ENCODE measurements around the gene ZNF117.
"Not testable (repeated sequence)": the region's sequence is repeated elsewhere in the genome, so short reads cannot be mapped to it uniquely, and the experiment has no call there.

ZNF117 gene

DNA sequence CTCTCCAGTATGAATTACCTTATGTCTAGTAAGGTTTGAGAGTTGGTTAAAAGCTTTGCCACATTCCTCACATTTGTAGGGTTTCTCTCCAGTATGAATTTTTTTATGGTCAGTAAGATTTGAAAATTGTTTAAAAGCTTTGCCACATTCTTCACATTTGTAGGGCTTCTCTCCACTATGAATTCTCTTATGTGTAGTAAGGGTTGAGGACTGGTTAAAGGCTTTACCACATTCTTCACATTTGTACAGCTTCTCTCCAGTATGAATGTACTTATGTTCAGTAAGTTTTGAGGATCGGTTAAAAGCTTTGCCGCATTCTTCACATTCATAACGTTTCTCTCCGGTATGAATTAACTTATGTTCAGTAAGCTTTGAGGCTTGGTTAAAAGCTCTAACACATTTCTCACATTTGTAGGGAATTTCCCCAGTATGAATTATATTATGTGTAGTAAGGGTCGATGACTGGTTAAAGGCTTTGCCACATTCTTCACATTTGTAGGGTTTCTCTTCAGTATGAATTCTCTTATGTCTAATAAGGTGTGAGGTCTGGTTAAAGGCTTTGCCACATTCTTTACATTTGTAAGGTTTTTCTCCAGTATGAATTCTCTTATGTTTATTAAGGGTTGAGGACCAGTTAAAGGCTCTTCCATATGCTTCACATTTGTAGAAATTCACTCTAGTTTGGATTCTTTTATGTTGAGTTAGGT lies 12.2 kb downstream of the ZNF117 start:
- DNase-seq (ENCODE audit: extremely low spot score), result no peak
- POLR2A ChIA-PET, result no interaction called here
- no peak for TF ChIP-seq ELF4 (IDR thresholded peaks at IDR 0.05)
- no peak for TF ChIP-seq BHLHE40 (IDR thresholded peaks at IDR 0.05; ENCODE audit: borderline replicate concordance)
- no peak for TF ChIP-seq LEF1 (IDR thresholded peaks at IDR 0.05; ENCODE audit: borderline replicate concordance)
- TF ChIP-seq SUZ12 (IDR thresholded peaks at IDR 0.05), result no peak
- no peak for TF ChIP-seq HDGF (IDR thresholded peaks at IDR 0.05; ENCODE audit: borderline replicate concordance)
- TF ChIP-seq FOXM1 (IDR thresholded peaks at IDR 0.05; ENCODE audit: borderline replicate concordance), result no peak
- no peak for TF ChIP-seq ZNF384 (IDR thresholded peaks at IDR 0.05)
- TF ChIP-seq CTBP1 (IDR thresholded peaks at IDR 0.05; ENCODE audit: borderline replicate concordance), result no peak
- TF ChIP-seq, protein P1, sequence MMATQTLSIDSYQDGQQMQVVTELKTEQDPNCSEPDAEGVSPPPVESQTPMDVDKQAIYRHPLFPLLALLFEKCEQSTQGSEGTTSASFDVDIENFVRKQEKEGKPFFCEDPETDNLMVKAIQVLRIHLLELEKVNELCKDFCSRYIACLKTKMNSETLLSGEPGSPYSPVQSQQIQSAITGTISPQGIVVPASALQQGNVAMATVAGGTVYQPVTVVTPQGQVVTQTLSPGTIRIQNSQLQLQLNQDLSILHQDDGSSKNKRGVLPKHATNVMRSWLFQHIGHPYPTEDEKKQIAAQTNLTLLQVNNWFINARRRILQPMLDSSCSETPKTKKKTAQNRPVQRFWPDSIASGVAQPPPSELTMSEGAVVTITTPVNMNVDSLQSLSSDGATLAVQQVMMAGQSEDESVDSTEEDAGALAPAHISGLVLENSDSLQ (IDR thresholded peaks at IDR 0.05), result no peak
- TF ChIP-seq SP1 (IDR thresholded peaks at IDR 0.05), result no peak
- TF ChIP-seq FOXK2 (IDR thresholded peaks at IDR 0.05), result no peak
- TF ChIP-seq L3MBTL2 (conservative IDR thresholded peaks at IDR 0.05), result no peak
- no peak for TF ChIP-seq NFRKB (IDR thresholded peaks at IDR 0.05)
- TF ChIP-seq FOXA1 (IDR thresholded peaks at IDR 0.05), result no peak
- no peak for TF ChIP-seq TARDBP (IDR thresholded peaks at IDR 0.05)
- TF ChIP-seq ARNT (IDR thresholded peaks at IDR 0.05), result no peak
- CTCF ChIA-PET, result no interaction called here

DNA sequence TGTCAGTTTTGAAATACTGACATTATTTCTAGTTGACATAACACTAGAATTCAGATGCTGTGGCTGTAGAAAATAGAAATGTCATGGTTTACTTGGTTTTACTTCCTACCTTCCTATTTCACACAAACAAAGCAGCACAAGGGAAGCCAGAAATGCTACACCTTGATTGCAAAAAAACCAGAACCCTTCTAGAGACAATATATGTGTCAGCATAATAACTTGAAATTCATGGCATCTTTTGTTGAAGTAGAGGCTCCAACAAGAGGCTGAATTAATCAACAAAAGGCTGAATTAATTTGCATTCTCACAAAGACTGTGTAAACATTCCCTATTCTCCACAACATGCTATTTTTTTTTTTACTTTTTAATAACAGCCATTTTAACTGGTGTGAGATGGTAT lies 25.2 kb downstream of the ZNF117 start:
- DNase-seq (ENCODE audit: extremely low spot score), result no peak
- TF ChIP-seq HDGF (IDR thresholded peaks at IDR 0.05; ENCODE audit: borderline replicate concordance) (no peak), FOXA1 (IDR thresholded peaks at IDR 0.05) (no peak), FOXM1 (IDR thresholded peaks at IDR 0.05; ENCODE audit: borderline replicate concordance) (no peak), LEF1 (IDR thresholded peaks at IDR 0.05; ENCODE audit: borderline replicate concordance) (no peak), SUZ12 (IDR thresholded peaks at IDR 0.05) (no peak), L3MBTL2 (conservative IDR thresholded peaks at IDR 0.05) (no peak), ZNF384 (IDR thresholded peaks at IDR 0.05) (no peak), SP1 (IDR thresholded peaks at IDR 0.05) (no peak), ARNT (IDR thresholded peaks at IDR 0.05) (no peak), BHLHE40 (IDR thresholded peaks at IDR 0.05; ENCODE audit: borderline replicate concordance) (no peak), TARDBP (IDR thresholded peaks at IDR 0.05) (no peak), NFRKB (IDR thresholded peaks at IDR 0.05) (no peak), FOXK2 (IDR thresholded peaks at IDR 0.05) (no peak)
- CTCF ChIA-PET, result no interaction called here
- POLR2A ChIA-PET, result no interaction called here

DNA sequence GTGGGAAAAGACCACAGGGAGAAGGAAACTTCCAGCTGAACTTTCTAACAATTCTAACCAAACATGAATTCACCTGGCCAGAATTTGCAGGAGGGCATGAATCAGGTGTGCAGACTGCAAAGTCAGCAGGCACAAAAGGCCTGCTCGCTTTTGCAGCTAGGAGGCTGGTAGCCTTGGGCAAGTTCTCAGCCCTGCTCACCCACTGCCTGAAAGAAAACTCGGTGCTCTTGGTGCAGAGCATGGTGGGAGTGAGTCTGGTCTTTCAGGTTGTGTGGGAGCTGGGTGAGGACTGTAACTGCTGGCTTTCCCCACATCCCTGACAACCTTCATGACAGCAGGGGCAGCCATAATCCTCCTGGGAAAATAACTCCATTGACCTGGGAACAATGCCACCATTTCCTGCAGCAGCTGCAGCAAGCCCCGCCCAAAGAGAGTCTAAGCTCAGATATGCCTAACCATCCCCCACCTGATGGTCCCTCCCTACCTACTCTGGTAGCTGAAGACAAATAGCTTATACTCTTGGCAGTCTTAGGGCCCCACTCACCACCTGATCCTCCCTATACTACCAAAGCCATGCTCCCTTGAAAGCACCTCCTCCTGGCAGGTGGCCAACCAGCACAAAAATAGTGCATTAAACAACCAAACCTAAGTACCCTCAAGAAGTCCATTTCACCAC lies 31.6 kb downstream of the ZNF117 start:
- CTCF ChIA-PET, result no interaction called here

DNA sequence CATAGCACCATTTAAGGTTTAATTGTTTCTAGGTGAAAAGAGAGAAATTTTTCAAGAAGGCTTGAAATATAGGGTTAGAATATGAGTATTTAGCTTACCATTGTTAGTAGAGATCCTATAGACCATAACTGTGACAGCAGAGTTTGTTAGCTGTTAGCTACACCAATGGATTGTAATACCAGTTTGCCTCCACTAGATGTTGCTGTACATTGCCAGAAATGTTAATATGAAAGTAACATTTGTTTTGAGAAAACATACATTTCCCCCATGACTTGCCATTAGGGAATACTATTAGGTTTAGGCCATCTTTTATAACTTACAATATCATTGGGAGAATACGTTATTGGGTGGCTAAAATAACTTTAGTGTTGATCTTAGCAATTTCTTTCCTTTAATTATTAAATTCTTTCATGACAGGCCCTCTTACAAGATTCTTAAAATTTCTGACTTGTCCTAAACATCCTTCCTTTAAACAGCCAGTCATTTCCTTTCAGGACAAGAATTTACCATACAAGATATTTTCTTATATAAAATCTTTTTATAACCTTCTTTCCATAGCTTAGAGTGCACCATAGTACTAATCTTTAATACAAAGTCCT lies 39.5 kb downstream of the ZNF117 start:
- CTCF ChIA-PET, result interaction anchor here (0.6 to 1.4 kb wide), 3 partner anchors 12 to 356 kb away, joined by 3 to 4 read pairs (median 3); no protein-coding TSS in a partner anchor
- POLR2A ChIA-PET, result interaction anchor here (1.2 kb wide), 1 partner anchor 55 kb away, joined by 3 read pairs; the partner anchor contains the start of gene ERV3-1
- peak; percentile 34 for DNase-seq (ENCODE audit: extremely low spot score)
- TF ChIP-seq TARDBP (IDR thresholded peaks at IDR 0.05) (no peak), FOXA1 (IDR thresholded peaks at IDR 0.05) (no peak)

More for the DNA sequence above, 31.6 kb downstream of the ZNF117 start:
- POLR2A ChIA-PET, result no interaction called here
- DNase-seq (ENCODE audit: extremely low spot score), result no peak
- TF ChIP-seq FOXA1 (IDR thresholded peaks at IDR 0.05) (no peak), ZNF384 (IDR thresholded peaks at IDR 0.05) (no peak), SP1 (IDR thresholded peaks at IDR 0.05) (no peak), HDGF (IDR thresholded peaks at IDR 0.05; ENCODE audit: borderline replicate concordance) (no peak), LEF1 (IDR thresholded peaks at IDR 0.05; ENCODE audit: borderline replicate concordance) (no peak), TARDBP (IDR thresholded peaks at IDR 0.05) (no peak), FOXM1 (IDR thresholded peaks at IDR 0.05; ENCODE audit: borderline replicate concordance) (no peak), CTBP1 (IDR thresholded peaks at IDR 0.05; ENCODE audit: borderline replicate concordance) (no peak), FOXK2 (IDR thresholded peaks at IDR 0.05) (no peak), ARNT (IDR thresholded peaks at IDR 0.05) (no peak), ELF4 (IDR thresholded peaks at IDR 0.05) (no peak), BHLHE40 (IDR thresholded peaks at IDR 0.05; ENCODE audit: borderline replicate concordance) (no peak), NFRKB (IDR thresholded peaks at IDR 0.05) (no peak), L3MBTL2 (conservative IDR thresholded peaks at IDR 0.05) (no peak), SUZ12 (IDR thresholded peaks at IDR 0.05) (no peak)
- TF ChIP-seq, protein P1 (IDR thresholded peaks at IDR 0.05), result no peak

DNA sequence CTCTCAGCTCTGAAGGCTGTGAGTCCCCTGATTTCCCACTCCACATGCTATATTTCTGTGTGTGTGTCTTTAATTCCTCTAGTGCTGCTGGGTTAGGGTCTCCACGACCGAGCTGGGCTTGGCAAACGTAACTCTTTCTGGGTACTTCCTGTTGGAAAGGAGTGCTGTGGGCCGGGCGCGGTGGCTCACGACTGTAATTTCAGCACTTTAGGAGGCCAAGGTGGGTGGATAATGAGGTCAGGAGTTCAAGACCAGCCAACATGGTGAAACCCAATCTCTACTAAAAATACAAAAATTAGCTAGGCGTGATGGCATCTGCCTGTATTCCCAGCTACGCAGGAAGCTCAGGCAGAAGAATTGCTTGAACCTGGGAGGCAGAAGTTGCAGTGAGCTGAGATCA lies 40.2 kb downstream of the ZNF117 start:
- ChIA-PET POLR2A (interaction anchor here (1.2 kb wide), 1 partner anchor 56 kb away, joined by 3 read pairs; the partner anchor contains the start of gene ERV3-1), CTCF (interaction anchor here (0.7 to 1.4 kb wide), 2 partner anchors 12 to 357 kb away, joined by 3 read pairs; no protein-coding TSS in a partner anchor)
- DNase-seq (ENCODE audit: extremely low spot score), result not testable (repeated sequence)

DNA sequence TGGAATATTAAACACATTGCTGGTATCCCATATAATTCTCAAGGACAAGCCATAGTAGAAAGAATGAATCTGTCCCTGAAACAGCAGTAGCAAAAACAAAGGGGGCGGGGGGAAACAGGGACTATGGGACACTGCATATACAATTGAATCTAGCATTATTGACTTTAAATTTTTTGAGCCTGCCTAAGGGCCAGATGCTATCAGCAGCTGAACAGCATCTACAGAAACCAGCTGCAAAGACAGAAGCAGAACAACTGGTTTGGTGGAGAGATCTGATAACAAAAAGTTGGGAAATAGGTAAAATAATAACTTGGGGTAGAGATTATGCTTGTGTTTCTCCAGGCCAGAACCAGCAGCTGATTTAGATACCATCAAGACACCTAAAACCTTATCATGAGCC lies 42.1 kb downstream of the ZNF117 start:
- CTCF ChIA-PET, result interaction anchor here (0.6 kb wide), 1 partner anchor 100 kb away, joined by 5 read pairs; no protein-coding TSS in a partner anchor
- DNase-seq (ENCODE audit: extremely low spot score); POLR2A ChIA-PET: not testable (repeated sequence)
